ENCODE measurements around the gene PPP1R14C. TPM values are rescaled to one million over a fixed set of nuclear protein-coding genes. Genes with fewer than 3 reads are reported as not detected.

The PPP1R14C gene
- total and polyA plus RNA-seq, 2 donors (not counting 3 experiments of a cell fraction or from before 2014, with no cell fraction given), result not detected

- no peak overlapping the region for H3K4me3 ChIP-seq (replicated peaks in 1 of 3; ENCODE audit: insufficient read depth in 1 of 3, low read depth in 1 of 3, low read length in 3 of 3)
- no peak overlapping the region for H3K4me2 ChIP-seq (ENCODE audit: insufficient read depth, low read length)
- H2AFZ ChIP-seq (ENCODE audit: low read depth, low read length), result no peak overlapping the region
- DNase-seq (ENCODE audit: low read depth, low spot score) (no peak), FAIRE-seq (no peak)
- H3K4me1 ChIP-seq (ENCODE audit: control insufficient read depth, extremely low read depth, insufficient read depth, low read length), result no peaks in the 10 kb centered on the region
- H3K79me2 ChIP-seq (ENCODE audit: control insufficient read depth, insufficient read depth, low read length), result no peaks in the 10 kb centered on the region
- dilution Hi-C loops (cut with MboI; ENCODE audit: extremely low pct_ligation_motif_present, low sequenced_read_pairs) (no loop called here), intact Hi-C loops (cut with micrococcal nuclease) (no loop called here)
- BruUV-seq (replicated peaks), result no TSS peak
- no peaks in the 10 kb centered on the region for H3K9me1 ChIP-seq (replicated peaks; ENCODE audit: control insufficient read depth, extremely low read depth, insufficient read depth, low read length)
- H3K9ac ChIP-seq (replicated peaks; ENCODE audit: extremely low read depth, insufficient read depth, low read length), result no peak overlapping the region
- CTCF ChIA-PET, result interaction anchor here (1.3 kb wide), 1 partner anchor 128 kb away, joined by 3 read pairs; no protein-coding TSS in a partner anchor
- TF ChIP-seq POLR2AphosphoS5 (IDR thresholded peaks at IDR 0.05; ENCODE audit: insufficient read depth, low read depth, low read length) (no peak), MYC (IDR thresholded peaks at IDR 0.05; ENCODE audit: low read depth, low read length) (no peak), CTCF (IDR thresholded peaks at IDR 0.05; ENCODE audit: extremely low read depth in 1 of 2, insufficient read depth in 1 of 2, low read depth in 1 of 2, low read length in 2 of 2) (no peak), GATA2 (IDR thresholded peaks at IDR 0.05; ENCODE audit: insufficient read depth, insufficient read length, low read depth, low read length) (no peak), FOS (IDR thresholded peaks at IDR 0.05; ENCODE audit: borderline replicate concordance, insufficient read depth, low read length) (no peak), JUN (IDR thresholded peaks at IDR 0.05; ENCODE audit: borderline replicate concordance, insufficient read depth, insufficient read length, low read depth) (no peak), POLR2A (IDR thresholded peaks at IDR 0.05; ENCODE audit: low read depth, low read length) (no peak), MAX (IDR thresholded peaks at IDR 0.05; ENCODE audit: insufficient read depth, insufficient read length) (no peak), EZH2 (IDR thresholded peaks at IDR 0.05; ENCODE audit: borderline replicate concordance, low read depth, low read length, severe bottlenecking) (no peak)
- no peaks in the 10 kb centered on the region for H3K36me3 ChIP-seq (ENCODE audit: control insufficient read depth in 2 of 2, extremely low read depth in 1 of 2, insufficient read depth in 2 of 2, low read length in 2 of 2)
- H3K9me3 ChIP-seq (replicated peaks; ENCODE audit: control insufficient read depth, insufficient read depth, low read length), result no peaks in the 10 kb centered on the region
- H4K20me1 ChIP-seq (replicated peaks; ENCODE audit: control insufficient read depth, extremely low read depth, insufficient read depth, low read length), result no peaks in the 10 kb centered on the region
- POLR2A ChIA-PET, result interaction anchor here (0.6 kb wide), 1 partner anchor 12 kb away, joined by 5 read pairs; no protein-coding TSS in a partner anchor
- no peak overlapping the region for H3K27ac ChIP-seq (ENCODE audit: insufficient read depth, low read depth, low read length)
- no peaks in the 10 kb centered on the region for H3K27me3 ChIP-seq (ENCODE audit: control insufficient read depth in 2 of 2, insufficient read depth in 2 of 2, low read length in 2 of 2)
Observed at GRCh38 chr6:150208611-150209352, 65.9 kb downstream of the PPP1R14C start.

Measured in endothelial cell of umbilical vein (primary cell).